BLaER1 (cell line): Measurements from ENCODE around the gene TSHB.

ENCODE experiments used
- H3K27ac ChIP-seq: shearing (Covaris generic); formaldehyde crosslinking; 2 replicates; pipeline ENCODE4 v1.8.1; 2022
- H3K27me3 ChIP-seq: shearing (Covaris generic); formaldehyde crosslinking; 2 replicates; pipeline ENCODE4 v1.8.1; 2022
- H3K36me3 ChIP-seq: shearing (Covaris generic); formaldehyde crosslinking; 2 replicates; pipeline ENCODE4 v1.8.1; 2022
- H3K4me1 ChIP-seq: shearing (Covaris generic); formaldehyde crosslinking; 2 replicates; pipeline ENCODE4 v1.8.1; 2022
- H3K4me2 ChIP-seq: shearing (Covaris generic); formaldehyde crosslinking; 2 replicates; pipeline ENCODE4 v1.8.1; 2022
- H3K4me3 ChIP-seq: shearing (Covaris generic); formaldehyde crosslinking; 2 replicates; pipeline ENCODE4 v1.8.1; 2022
- H3K9ac ChIP-seq: shearing (Covaris generic); formaldehyde crosslinking; 2 replicates; pipeline ENCODE4 v1.8.1; 2022
- H3K9me3 ChIP-seq: shearing (Covaris generic); formaldehyde crosslinking; 2 replicates; pipeline ENCODE4 v1.8.1; 2022
- H4K20me1 ChIP-seq: shearing (Covaris generic); formaldehyde crosslinking; 2 replicates; pipeline ENCODE4 v1.8.1; 2022
- Cebpa-rat ChIP-seq: shearing (Covaris generic); IDR thresholded peaks from 2 replicates; pipeline ENCODE4 v1.8.1; 2022

TSHB gene

DNA sequence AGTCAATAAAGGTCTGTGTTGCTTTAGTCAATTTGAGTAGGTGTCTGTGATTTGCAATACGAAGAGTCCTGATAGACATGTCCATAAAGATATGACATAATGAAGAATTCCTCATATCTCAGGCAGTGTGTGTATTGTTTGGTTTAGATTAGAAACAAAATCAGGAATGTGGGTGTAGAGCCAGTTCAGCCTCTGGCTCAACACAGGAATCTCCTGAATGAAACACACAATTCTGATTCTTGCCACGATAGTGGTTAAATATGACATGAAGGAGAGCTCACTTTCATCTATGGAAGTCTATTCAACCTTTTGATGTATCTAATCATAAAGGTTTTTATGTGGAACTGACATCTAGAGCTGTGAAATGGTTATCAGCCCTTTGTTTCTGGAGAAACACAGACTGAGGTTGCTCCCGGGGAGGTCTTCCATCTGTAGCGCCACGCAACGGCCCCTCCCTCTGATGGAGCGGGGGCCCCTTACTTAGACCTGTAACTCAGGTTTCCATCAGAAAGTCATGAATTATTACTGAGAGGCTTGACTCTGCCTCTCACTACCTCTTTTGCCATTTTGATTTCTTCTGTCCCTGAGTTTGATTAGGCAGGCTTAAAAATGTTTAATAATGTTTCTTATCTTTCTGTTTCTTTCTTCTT lies 40.2 kb downstream of the TSHB start:
- H3K27me3 ChIP-seq: no peaks in the 10 kb centered on the region
- no peak overlapping the region for H3K9ac ChIP-seq
- no peak overlapping the region for H3K4me2 ChIP-seq
- H3K4me1 ChIP-seq: peaks cover 24% of the 10 kb centered on the region
- TF ChIP-seq Cebpa-rat: no peak
- H4K20me1 ChIP-seq: no peaks in the 10 kb centered on the region
- H3K9me3 ChIP-seq: no peaks in the 10 kb centered on the region
- no peak overlapping the region for H3K27ac ChIP-seq
- H3K4me3 ChIP-seq: no peak overlapping the region
- 0 out of 2 replicates have a peak, but pooled peaks cover 7% of the 10 kb centered on the region for H3K36me3 ChIP-seq

DNA sequence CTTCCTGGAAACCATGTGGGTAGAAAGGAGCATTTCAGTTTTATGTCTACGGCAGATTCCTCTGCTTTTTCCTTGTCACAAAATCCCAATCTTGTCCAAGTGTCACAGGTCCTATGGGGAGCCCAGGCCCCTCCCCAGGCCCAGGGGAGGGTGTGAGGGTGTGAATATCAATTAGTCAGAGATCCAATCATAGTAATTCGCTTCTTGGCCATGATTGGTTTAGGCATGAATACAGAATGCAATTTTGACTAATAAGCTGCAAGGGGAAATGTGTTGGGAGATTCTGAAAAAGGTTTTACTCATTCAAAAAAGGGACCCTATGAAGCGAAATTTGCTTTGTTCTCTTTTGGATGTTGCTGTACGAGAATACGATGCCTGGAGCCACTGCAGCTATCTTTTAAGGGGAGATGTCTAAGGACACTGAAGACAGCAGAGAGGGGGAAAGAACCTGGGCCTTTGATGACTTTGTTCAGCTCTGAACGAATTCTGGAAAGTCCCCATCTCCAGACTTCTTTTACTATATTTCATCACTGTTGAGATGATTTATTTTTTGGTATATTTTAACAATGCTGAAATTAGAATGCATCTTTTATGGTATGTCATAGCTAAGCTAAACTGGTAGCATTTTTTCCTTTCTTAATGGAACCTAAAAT lies 41.5 kb downstream of the TSHB start:
- H3K4me1 ChIP-seq: peaks cover 34% of the 10 kb centered on the region
- no peak overlapping the region for H3K9ac ChIP-seq
- H3K36me3 ChIP-seq: 0 out of 2 replicates have a peak, but pooled peaks cover 7% of the 10 kb centered on the region
- H3K27ac ChIP-seq: no peak overlapping the region
- H3K4me2 ChIP-seq: no peak overlapping the region; the same call in 1 of the 2 replicates
- no peaks in the 10 kb centered on the region for H3K9me3 ChIP-seq
- H3K4me3 ChIP-seq: no peak overlapping the region
- no peak for TF ChIP-seq Cebpa-rat
- H3K27me3 ChIP-seq: no peaks in the 10 kb centered on the region
- no peaks in the 10 kb centered on the region for H4K20me1 ChIP-seq

DNA sequence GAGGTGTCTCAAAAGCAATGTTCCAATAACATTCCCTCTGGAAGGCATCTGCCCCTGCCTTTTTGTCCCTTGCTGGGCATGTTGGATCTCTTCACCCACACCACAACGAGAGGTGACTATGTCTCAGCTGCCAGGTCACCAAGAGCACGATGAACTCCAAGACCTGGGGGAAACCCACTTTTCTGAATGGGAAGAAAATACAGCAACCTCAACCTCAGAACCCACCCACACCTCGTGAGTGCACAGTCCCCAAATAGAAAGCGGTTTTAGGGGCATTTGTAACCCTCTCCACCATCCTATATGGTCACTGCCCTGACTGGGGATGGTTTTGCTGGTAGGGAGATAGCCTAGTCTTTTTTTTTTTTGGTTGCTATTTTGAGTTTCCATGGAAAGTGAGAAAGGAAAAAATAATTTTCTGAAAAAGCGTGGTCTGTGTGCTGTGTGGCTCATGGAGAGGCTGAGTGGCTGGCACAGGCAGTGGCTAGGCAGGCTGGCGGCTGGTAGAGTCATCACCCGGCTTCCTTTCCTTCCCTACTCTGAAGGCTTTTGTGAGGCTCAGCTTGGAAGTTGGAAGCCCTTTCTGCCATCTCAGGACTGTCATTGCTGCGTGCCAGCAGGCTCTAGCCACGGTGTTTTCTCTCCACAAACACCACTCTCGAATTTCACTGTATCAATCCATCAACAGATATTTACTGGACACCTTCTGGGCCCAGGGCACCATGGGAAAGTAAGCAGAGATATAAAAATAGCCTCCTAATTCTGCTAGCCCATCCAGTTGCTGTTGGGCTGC lies 43.9 kb downstream of the TSHB start:
- no peaks in the 10 kb centered on the region for H3K27me3 ChIP-seq
- H3K27ac ChIP-seq: no peak overlapping the region
- no peak overlapping the region for H3K9ac ChIP-seq
- no peak for TF ChIP-seq Cebpa-rat
- no peaks in the 10 kb centered on the region for H3K9me3 ChIP-seq
- peaks cover 34% of the 10 kb centered on the region for H3K4me1 ChIP-seq
- 0 out of 2 replicates have a peak, but pooled peaks cover 7% of the 10 kb centered on the region for H3K36me3 ChIP-seq
- no peaks in the 10 kb centered on the region for H4K20me1 ChIP-seq
- H3K4me3 ChIP-seq: no peak overlapping the region
- peak overlapping the region; percentile 36 for H3K4me2 ChIP-seq

- no peaks in the 10 kb centered on the region for H3K36me3 ChIP-seq
- peak overlapping the region; percentile 38 for H3K4me2 ChIP-seq
- H3K4me1 ChIP-seq: peaks cover 34% of the 10 kb centered on the region
- H4K20me1 ChIP-seq: no peaks in the 10 kb centered on the region
- no peak overlapping the region for H3K9ac ChIP-seq
- no peaks in the 10 kb centered on the region for H3K9me3 ChIP-seq
- no peak overlapping the region for H3K27ac ChIP-seq
- H3K27me3 ChIP-seq: no peaks in the 10 kb centered on the region
- TF ChIP-seq Cebpa-rat: no peak
- H3K4me3 ChIP-seq: no peak overlapping the region
Measured at GRCh38 chr1:115074839-115075534, 45.4 kb downstream of the TSHB start.

DNA sequence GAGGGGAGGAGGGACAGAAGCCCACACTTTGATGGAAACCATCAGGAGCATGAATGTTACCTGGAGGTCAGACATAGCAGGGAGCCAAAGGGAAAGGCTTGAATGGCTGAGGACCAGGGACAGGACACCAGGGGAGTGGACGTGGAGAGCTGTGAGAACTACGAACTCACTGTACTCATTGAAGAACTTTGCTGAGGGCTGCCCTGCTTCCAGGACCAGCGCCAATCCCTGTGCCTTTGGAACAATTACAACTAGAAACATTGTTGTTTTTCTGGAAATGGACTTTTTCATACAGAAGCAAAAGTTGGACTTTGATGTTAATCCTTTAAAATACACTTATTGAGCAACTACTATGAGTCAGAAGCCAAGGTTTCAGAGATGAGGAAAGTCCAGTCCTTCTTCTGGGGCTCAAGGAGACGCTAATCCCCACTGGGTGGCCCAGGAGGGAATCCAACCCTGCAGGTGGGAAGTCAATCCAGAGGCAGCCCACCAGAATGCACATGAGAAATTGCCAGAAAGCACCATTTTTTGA lies 46.8 kb downstream of the TSHB start:
- H3K4me1 ChIP-seq: peaks cover 34% of the 10 kb centered on the region
- no peak overlapping the region for H3K4me3 ChIP-seq
- H3K27ac ChIP-seq: no peak overlapping the region
- no peak overlapping the region for H3K4me2 ChIP-seq
- H3K36me3 ChIP-seq: no peaks in the 10 kb centered on the region
- no peak overlapping the region for H3K9ac ChIP-seq
- no peak for TF ChIP-seq Cebpa-rat
- no peaks in the 10 kb centered on the region for H4K20me1 ChIP-seq
- H3K9me3 ChIP-seq: no peaks in the 10 kb centered on the region
- no peaks in the 10 kb centered on the region for H3K27me3 ChIP-seq

DNA sequence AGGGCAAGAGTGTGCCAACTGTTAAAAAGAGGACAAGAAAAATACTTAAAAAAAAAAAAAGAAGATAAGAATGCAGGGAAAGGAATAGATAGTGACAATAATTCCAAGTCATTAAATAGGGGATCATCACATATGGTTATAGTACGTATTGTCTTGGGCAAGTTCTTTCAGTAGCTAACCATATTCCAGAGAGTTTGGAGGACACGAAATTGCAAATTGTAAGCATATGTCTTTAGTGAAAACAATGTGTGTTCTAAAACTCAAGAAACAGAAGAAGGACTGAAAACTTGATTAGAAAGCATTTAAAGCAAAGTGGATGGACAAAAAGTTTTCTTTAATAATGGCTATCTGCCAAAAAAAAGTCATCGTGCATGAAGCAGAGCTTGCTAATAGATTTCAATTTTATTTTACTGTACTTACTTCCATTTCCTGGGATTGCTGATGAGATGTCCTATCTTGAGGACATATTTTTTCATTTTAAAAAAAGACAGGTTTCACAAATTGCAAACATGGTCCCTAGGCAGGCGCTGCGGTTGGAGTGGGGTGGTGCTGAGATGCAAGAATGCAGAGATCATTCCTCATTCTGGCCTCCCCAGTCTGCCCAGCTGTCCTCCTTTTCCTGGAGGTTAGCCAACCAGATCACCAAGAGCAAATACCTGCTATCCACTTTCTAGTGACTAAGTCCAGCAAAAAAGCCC lies 47.8 kb downstream of the TSHB start:
- Histone ChIP-seq H4K20me1 (no peaks in the 10 kb centered on the region), H3K9ac (no peak overlapping the region), H3K4me2 (no peak overlapping the region), H3K4me3 (no peak overlapping the region), H3K27me3 (no peaks in the 10 kb centered on the region), H3K27ac (no peak overlapping the region), H3K9me3 (no peaks in the 10 kb centered on the region), H3K4me1 (peaks cover 24% of the 10 kb centered on the region), H3K36me3 (no peaks in the 10 kb centered on the region)
- TF ChIP-seq Cebpa-rat: no peak

DNA sequence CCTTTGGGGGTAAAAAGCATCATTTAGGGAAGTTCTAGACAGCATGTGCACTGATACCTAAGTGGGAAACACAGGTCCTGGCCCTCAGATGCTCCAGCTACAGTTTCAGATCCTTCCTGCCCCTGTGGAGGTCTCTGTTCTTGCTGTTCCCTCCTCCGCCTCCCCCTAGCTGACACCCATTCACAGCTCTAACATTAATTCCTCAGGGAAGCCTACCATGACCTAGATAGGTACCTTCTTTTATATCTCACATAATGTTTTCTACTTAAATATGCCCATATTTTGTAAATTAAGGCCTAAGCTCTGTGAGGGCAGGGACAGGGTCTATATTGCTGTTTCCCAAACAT lies 48.3 kb downstream of the TSHB start:
- Histone ChIP-seq H3K27me3 (no peaks in the 10 kb centered on the region), H3K4me3 (no peak overlapping the region), H3K4me1 (peaks cover 19% of the 10 kb centered on the region), H4K20me1 (no peaks in the 10 kb centered on the region), H3K4me2 (no peak overlapping the region), H3K36me3 (no peaks in the 10 kb centered on the region), H3K27ac (no peak overlapping the region), H3K9me3 (no peaks in the 10 kb centered on the region), H3K9ac (no peak overlapping the region)
- TF ChIP-seq Cebpa-rat: no peak

GRCh38 chr1:115078708-115079107 lies 49.1 kb downstream of the TSHB start:
- Histone ChIP-seq H4K20me1 (no peaks in the 10 kb centered on the region), H3K9ac (no peak overlapping the region), H3K27me3 (no peaks in the 10 kb centered on the region), H3K4me3 (no peak overlapping the region), H3K9me3 (no peaks in the 10 kb centered on the region), H3K4me1 (peaks cover 13% of the 10 kb centered on the region), H3K27ac (no peak overlapping the region), H3K4me2 (no peak overlapping the region), H3K36me3 (no peaks in the 10 kb centered on the region)
- no peak for TF ChIP-seq Cebpa-rat

DNA sequence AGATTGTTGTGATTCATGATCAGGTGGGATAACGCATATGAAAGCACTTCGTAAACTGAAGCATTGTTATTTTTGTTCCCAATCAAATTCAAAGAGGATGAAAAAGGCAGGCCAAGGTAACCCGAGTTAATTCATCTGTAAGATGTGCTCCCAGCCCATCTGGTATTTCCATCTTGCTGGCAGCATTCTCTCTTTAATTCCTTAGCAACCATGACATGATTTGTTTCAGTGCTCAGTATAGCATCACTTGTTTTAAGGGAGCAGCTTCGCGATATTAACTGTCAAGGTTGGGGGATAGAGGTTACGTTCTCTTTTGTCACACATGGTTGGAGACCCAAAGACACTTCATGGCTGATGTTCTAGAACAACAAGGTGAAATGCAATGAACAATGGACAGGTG lies 53.3 kb downstream of the TSHB start:
- H3K4me3 ChIP-seq: no peak overlapping the region
- H3K4me2 ChIP-seq: no peak overlapping the region
- no peak overlapping the region for H3K27ac ChIP-seq
- H3K36me3 ChIP-seq: no peaks in the 10 kb centered on the region
- no peaks in the 10 kb centered on the region for H4K20me1 ChIP-seq
- no peaks in the 10 kb centered on the region for H3K9me3 ChIP-seq
- H3K27me3 ChIP-seq: no peaks in the 10 kb centered on the region
- H3K4me1 ChIP-seq: no peaks in the 10 kb centered on the region; the same call in 1 of the 2 replicates
- TF ChIP-seq Cebpa-rat: no peak
- no peak overlapping the region for H3K9ac ChIP-seq
